ENCODE results near the gene TPM1. TPM values are rescaled to one million over a fixed set of nuclear protein-coding genes. Genes with fewer than 3 reads are reported as not detected.

The TPM1 gene
- total and polyA plus RNA-seq, 10 of the 15 experiments (the other 5 are each of a cell fraction or from before 2014, with no cell fraction given) = 0.43 to 10.0 (median 2.4) TPM

GRCh38 chr15:63013052-63013808, 29.3 kb upstream of the TPM1 start:
- Histone ChIP-seq H3K4me1 (ENCODE audit: control insufficient read depth, insufficient read depth, low read length) (no peaks in the 10 kb centered on the region), H4K20me1 (ENCODE audit: control insufficient read depth, insufficient read depth) (no peaks in the 10 kb centered on the region), H3K27me3 (replicated peaks in 1 of 2; ENCODE audit: control insufficient read depth in 2 of 2, insufficient read depth in 2 of 2, low read length in 1 of 2) (no peaks in the 10 kb centered on the region; a peak in 3 of 4 replicates), H3K36me3 (ENCODE audit: control insufficient read depth in 2 of 2, insufficient read depth in 2 of 2, low read length in 1 of 2) (no peaks in the 10 kb centered on the region), H3K4me3 (no peak overlapping the region), H2AFZ (ENCODE audit: control insufficient read depth, low read depth, low read length) (no peak overlapping the region), H3K9me3 (replicated peaks; ENCODE audit: control insufficient read depth, insufficient read depth, low read length) (no peaks in the 10 kb centered on the region), H3K4me2 (ENCODE audit: control insufficient read depth, insufficient read depth) (no peak overlapping the region), H3K27ac (ENCODE audit: control insufficient read depth, insufficient read depth) (no peak overlapping the region), H3K9ac (ENCODE audit: control insufficient read depth, insufficient read depth, low read length) (no peak overlapping the region), H3K79me2 (ENCODE audit: control insufficient read depth, insufficient read depth, low read length) (no peaks in the 10 kb centered on the region)
- intact Hi-C loops (cut with micrococcal nuclease; ENCODE audit: unreplicated experiment) = no loop called here
- ATAC-seq (no peak), DNase-seq (ENCODE audit: low read depth, low spot score) (no peak), FAIRE-seq (no peak)
- ChIA-PET SMC1A (ENCODE audit: uncharacterized antibody, unreplicated experiment) (no interaction called here), RAD21 (ENCODE audit: unreplicated experiment) (no interaction called here), POLR2A (no interaction called here), CTCF (no interaction called here)
- BruUV-seq (replicated peaks) = no TSS peak
- in situ Hi-C loops (cut with MboI) = no loop called here
- TF ChIP-seq TARDBP (IDR thresholded peaks at IDR 0.05; ENCODE audit: borderline replicate concordance) = no peak
- TF ChIP-seq ZBTB4 (CRISPR knock-in tag; IDR thresholded peaks at IDR 0.05) = no peak
- no peak for TF ChIP-seq ZNF687 (IDR thresholded peaks at IDR 0.05)
- TF ChIP-seq ZNF622 (IDR thresholded peaks at IDR 0.05) = no peak
- 24% methylated on average over 11 of the region's 11 CpGs for WGBS (ENCODE audit: insufficient coverage, insufficient replicate concordance, low lambda C conversion rate, missing lambda C conversion rate)

Measured in GM12878 (cell line).